LNCaP clone FGC (cell line): ENCODE measurements around the gene CCR5.
"Not testable (repeated sequence)": the region's sequence is repeated elsewhere in the genome, so short reads cannot be mapped to it uniquely, and the experiment has no call there.

ENCODE experiments used
- DNase-seq: peaks from one replicate; pipeline ENCODE4 v3.0.0-alpha.2; 2011; ENCODE audit warnings: low read depth
- H3K4me3 ChIP-seq: 2 replicates; pipeline ENCODE4 v1.5.1; 2011; ENCODE audit warnings: mild to moderate bottlenecking, low read depth, low read length, control low read depth
- TF ChIP-seq, protein P1 (sequence below): IDR thresholded peaks from 2 replicates; pipeline ENCODE4 v1.5.1; 2012; ENCODE audit warnings: mild to moderate bottlenecking; ENCODE audit not compliant: control insufficient read depth, insufficient read depth; ENCODE audit errors: extremely low read depth

Gene CCR5

GRCh38 chr3:46383951-46384330 lies 13.2 kb downstream of the CCR5 start:
- TF ChIP-seq, protein P1, sequence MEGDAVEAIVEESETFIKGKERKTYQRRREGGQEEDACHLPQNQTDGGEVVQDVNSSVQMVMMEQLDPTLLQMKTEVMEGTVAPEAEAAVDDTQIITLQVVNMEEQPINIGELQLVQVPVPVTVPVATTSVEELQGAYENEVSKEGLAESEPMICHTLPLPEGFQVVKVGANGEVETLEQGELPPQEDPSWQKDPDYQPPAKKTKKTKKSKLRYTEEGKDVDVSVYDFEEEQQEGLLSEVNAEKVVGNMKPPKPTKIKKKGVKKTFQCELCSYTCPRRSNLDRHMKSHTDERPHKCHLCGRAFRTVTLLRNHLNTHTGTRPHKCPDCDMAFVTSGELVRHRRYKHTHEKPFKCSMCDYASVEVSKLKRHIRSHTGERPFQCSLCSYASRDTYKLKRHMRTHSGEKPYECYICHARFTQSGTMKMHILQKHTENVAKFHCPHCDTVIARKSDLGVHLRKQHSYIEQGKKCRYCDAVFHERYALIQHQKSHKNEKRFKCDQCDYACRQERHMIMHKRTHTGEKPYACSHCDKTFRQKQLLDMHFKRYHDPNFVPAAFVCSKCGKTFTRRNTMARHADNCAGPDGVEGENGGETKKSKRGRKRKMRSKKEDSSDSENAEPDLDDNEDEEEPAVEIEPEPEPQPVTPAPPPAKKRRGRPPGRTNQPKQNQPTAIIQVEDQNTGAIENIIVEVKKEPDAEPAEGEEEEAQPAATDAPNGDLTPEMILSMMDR = no peak
- H3K4me3 ChIP-seq = no peak overlapping the region
- DNase-seq = no peak

- no peak for DNase-seq
- TF ChIP-seq, protein P1 = no peak
- no peak overlapping the region for H3K4me3 ChIP-seq
Measured at GRCh38 chr3:46386205-46386604, 15.5 kb downstream of the CCR5 start.

- not testable (repeated sequence) for H3K4me3 ChIP-seq, DNase-seq
Measured at GRCh38 chr3:46388847-46389246, 18.1 kb downstream of the CCR5 start.

- TF ChIP-seq, protein P1 = no peak
- no peak for DNase-seq
- no peak overlapping the region for H3K4me3 ChIP-seq
Measured at GRCh38 chr3:46389306-46389705, 18.6 kb downstream of the CCR5 start.

GRCh38 chr3:46391526-46391925 lies 20.8 kb downstream of the CCR5 start:
- H3K4me3 ChIP-seq, DNase-seq: not testable (repeated sequence)

- TF ChIP-seq, protein P1 = no peak
- H3K4me3 ChIP-seq = no peak overlapping the region
- no peak for DNase-seq
Measured at GRCh38 chr3:46393011-46393410, 22.3 kb downstream of the CCR5 start.

GRCh38 chr3:46393554-46394434 lies 23.0 kb downstream of the CCR5 start:
- DNase-seq = no peak
- TF ChIP-seq, protein P1 = no peak
- no peak overlapping the region for H3K4me3 ChIP-seq

GRCh38 chr3:46395210-46395661 lies 24.5 kb downstream of the CCR5 start:
- DNase-seq = no peak
- no peak overlapping the region for H3K4me3 ChIP-seq
- TF ChIP-seq, protein P1 = peak; percentile 29; the same call in 1 of the 2 replicates
